Stimulated activated CD8-positive, alpha-beta memory T cell treated with anti-CD3 and anti-CD28 coated beads, Interleukin-15, amount 100 ng/mL, for 24 hours (primary cell): ENCODE data around the gene KRTAP20-2.

Experiments used
- DNase-seq: peaks from one replicate; pipeline ENCODE4 v3.0.0-alpha.2; 2020; ENCODE audit warnings: low read depth

The KRTAP20-2 gene

GRCh38 chr21:30634906-30635305, at the start of gene KRTAP20-2:
TSS of gene KRTAP20-2 (plus strand) at chr21:30635206. CDS start at chr21:30635264, 58 bp downstream.
- no peak for DNase-seq

- DNase-seq: no peak
Observed at GRCh38 chr21:30590297-30590696, 44.7 kb upstream of the KRTAP20-2 start, which contains the start of gene KRTAP22-2. TSS of gene KRTAP22-2 (minus strand) at chr21:30590397.

- no peak for DNase-seq
Observed at GRCh38 chr21:30592140-30592539, 42.9 kb upstream of the KRTAP20-2 start, which contains the start of gene KRTAP6-3. TSS of gene KRTAP6-3 (plus strand) at chr21:30592440. CDS start at chr21:30592446, 6 bp downstream.

- no peak for DNase-seq
Observed at GRCh38 chr21:30598802-30599201, 36.2 kb upstream of the KRTAP20-2 start, which contains the start of gene KRTAP6-2. TSS of gene KRTAP6-2 (minus strand) at chr21:30598902. CDS start at chr21:30598874, 28 bp downstream.

- no peak for DNase-seq
Observed at GRCh38 chr21:30600787-30601186, 34.2 kb upstream of the KRTAP20-2 start, which contains the start of gene KRTAP22-1. TSS of gene KRTAP22-1 (plus strand) at chr21:30601087.

GRCh38 chr21:30605968-30606367, 29.0 kb upstream of the KRTAP20-2 start:
- DNase-seq: no peak

GRCh38 chr21:30612132-30612531, 22.9 kb upstream of the KRTAP20-2 start:
- DNase-seq: no peak

DNA sequence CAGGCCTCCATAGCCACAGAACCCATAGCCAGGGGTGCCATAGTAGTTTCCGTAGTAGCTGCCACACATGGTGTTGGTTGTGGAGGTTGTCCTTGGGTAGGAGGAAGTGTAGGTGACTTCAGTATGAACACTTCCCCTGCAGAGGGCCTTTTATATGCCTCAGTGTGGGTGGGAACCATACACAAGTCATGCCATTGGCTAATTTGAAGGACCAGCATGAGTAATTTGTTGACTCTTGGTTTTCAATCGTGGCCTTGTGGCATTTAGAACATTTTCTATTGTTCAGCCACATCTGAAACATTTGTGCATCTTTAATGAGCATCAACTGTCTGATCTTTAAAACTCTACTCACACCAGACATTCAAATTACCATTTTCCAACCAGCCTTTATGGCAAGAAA, 21.2 kb upstream of the KRTAP20-2 start, which contains the start of gene KRTAP6-1:
Gene KRTAP6-1 (minus strand): TSS at position 95 of the 400 bp plus-strand sequence. CDS start 26 bp downstream, at position 69.
- no peak for DNase-seq

- no peak for DNase-seq
Observed at GRCh38 chr21:30615199-30615598, 19.8 kb upstream of the KRTAP20-2 start.

DNA sequence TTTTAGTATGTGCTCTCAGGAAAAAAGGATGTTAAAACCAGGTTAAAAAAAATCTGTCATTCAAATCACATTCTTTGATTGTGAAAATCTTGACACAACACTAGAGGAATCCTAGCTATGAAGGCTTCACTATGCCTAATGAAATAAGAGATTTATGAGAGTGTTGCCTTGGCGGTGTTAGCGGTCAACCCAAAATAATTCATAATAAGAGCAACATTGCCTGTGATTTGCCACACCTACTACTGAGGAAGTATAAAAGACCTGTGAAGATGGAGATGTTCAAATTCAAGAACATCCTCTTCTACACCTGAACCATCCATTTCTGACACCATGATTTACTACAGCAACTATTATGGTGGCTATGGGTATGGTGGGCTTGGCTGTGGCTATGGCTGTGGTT, 18.9 kb upstream of the KRTAP20-2 start, which contains the start of gene KRTAP20-1:
Gene KRTAP20-1 (plus strand): TSS at position 301 of the 400 bp plus-strand sequence. CDS start 30 bp downstream, at position 331.
- DNase-seq: no peak

DNA sequence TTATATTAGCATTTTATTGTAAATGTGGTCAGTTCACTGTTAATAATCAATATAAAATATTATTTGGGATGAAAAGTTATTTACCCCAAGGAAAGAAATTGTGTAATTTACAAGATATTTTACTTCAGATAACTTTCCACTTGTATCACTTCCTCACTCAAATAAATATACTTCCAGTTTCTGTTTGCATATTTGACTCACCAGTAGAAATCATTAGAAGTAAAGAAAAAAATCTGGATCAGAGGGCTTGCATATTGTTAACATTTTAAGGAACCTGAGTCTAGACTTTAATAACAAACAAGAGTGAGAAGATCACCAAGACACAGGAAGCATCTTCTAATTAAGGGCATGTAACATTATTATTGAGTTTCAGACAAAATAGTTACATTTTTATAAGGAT, 14.9 kb upstream of the KRTAP20-2 start:
- DNase-seq: no peak

DNA sequence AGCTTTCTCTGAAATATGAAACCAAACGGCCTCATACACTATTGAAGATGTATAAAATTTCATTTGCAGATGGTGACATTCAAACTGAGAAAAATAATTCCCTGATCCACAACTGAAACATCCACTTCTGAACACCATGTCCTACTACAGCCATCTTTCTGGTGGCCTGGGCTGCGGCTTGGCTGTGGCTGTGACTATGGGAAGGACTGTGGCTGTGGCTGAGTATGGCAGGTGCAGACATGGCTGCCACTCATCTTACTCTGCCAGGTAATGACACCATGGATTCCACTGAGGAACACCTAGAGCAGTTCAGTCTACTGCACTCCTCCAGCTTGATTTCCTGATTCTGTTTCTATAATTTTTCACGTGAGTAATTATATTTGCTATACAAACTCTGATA, 14.5 kb upstream of the KRTAP20-2 start, which contains the start of gene KRTAP20-4:
Gene KRTAP20-4 (plus strand): TSS at position 106 of the 400 bp plus-strand sequence.
- no peak for DNase-seq

GRCh38 chr21:30623362-30623761, 11.6 kb upstream of the KRTAP20-2 start:
- no peak for DNase-seq

GRCh38 chr21:30625449-30626165, 9.4 kb upstream of the KRTAP20-2 start:
- DNase-seq: no peak

- no peak for DNase-seq
Observed at GRCh38 chr21:30628109-30628508, 6.9 kb upstream of the KRTAP20-2 start.

DNA sequence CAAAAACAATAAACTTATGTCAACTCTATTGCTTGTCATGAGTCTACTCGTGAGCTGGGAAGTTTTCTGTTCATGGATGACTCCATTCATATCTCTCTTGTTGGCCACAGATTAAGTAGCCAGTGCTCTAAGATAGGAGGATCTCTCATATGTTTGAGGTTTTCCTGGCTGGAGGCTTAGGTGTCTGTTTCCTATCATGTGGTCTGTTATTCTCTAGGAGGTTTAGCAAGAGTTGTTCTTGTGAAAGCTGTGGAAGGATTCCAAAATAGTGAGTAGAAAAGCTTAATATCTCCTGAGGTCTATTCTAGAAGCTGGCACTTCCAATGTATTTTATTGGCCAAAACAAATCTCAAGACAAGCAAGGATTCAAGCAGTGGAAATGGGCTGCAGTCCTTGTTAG, 5.8 kb upstream of the KRTAP20-2 start:
- DNase-seq: no peak

DNA sequence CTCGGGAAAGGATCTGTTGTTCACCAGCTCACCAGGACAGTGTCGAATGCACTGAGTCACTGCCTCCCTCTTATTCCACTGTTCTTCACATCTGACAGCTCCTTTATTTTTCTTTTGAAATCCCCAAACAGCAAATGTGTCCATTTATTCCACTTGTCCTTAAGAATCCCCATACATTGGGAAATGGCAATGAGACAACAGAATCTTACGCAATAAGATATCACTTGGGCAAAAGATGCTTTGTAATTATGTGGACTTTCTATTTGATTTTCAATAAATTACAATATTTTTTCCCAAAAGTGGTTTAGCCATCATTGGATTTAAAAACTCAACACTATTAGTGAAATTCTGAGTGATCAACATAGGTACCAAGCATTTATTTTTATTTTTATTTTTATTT, 3.7 kb downstream of the KRTAP20-2 start:
- no peak for DNase-seq

DNA sequence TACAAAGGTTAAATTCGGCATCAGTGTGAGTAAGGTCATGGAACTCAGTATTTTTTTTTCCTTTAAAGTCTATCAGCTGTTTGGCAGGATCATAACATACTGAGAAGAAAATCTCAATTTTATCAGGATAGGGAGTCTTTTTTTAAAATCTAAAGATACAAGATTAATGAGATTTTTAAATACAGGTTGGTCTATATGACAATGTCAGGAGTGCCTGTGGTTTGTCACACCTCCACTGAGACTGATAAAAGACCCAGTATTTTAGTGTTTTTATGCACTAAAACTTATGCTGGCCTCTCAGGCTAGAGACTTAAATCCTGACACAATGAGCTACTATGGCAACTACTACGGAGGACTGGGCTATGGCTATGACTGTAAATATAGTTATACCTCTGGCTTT, 7.6 kb downstream of the KRTAP20-2 start, which contains the start of gene KRTAP20-3:
Gene KRTAP20-3 (plus strand): TSS at position 301 of the 400 bp plus-strand sequence.
- no peak for DNase-seq

DNA sequence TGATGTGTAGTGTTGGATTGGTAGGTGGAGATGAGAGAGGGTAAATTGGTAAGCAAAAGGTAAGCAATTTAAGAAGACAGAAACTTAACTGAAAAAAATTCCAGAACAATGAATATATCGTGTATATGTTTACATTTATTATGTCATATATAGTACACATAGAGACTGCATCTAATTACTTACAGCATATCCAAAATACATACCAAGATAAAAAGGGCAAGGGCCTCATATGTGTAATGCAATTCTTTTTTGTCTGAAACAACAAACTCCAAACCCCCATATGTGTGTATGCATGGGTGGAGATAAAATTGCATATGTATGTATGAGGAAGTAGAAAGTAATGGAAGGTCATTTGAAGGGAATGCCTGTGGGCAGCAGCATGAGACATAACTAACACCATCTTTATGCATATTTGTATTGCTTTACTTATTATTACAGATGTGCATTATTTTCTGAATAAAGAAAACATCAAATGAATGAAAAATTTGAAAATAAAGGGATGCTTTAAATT, 12.0 kb downstream of the KRTAP20-2 start:
- DNase-seq: no peak

DNA sequence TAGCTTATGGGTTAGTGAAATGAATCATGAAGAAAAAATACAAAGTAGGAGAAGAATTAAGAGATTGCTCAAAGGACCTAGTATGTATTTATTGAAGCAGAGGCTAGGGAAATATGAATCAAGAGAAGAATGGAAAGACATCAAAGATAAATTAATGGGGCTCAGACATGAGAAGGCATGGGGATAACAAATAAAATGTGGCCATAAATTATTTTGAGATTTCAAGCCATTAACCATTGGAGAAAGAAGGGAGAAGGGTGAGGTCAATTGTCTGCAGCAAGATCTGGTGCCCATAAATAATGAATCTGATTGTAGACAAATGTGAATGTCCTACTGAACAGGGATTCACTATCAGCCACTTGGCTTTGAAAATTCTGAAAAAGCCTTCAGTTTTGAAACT, 17.9 kb downstream of the KRTAP20-2 start:
- no peak for DNase-seq

- no peak for DNase-seq
Observed at GRCh38 chr21:30668776-30669175, 33.8 kb downstream of the KRTAP20-2 start.

GRCh38 chr21:30672985-30673650, 38.1 kb downstream of the KRTAP20-2 start:
- no peak for DNase-seq
